Upper lobe of right lung (tissue), 1 donor: Measurements from ENCODE around the gene COX7B2. TPM values are rescaled to one million over a fixed set of nuclear protein-coding genes. Genes with fewer than 3 reads are reported as not detected.

Experiments
- ATAC-seq: fragments of 200-7000 bp; cut with Tn5 transposase; one replicate; pipeline ENCODE4 v1.9.1; 2020; ENCODE audit warnings: mild to moderate bottlenecking, moderate library complexity
- DNase-seq: peaks from one replicate; pipeline ENCODE4 v3.0.0-alpha.2; 2020
- H3K27ac ChIP-seq: fragments of 200-600 bp; one replicate; pipeline ENCODE4 v1.8.0; 2022
- H3K27me3 ChIP-seq: fragments of 200-600 bp; one replicate; pipeline ENCODE4 v1.8.0; 2022; ENCODE audit warnings: mild to moderate bottlenecking
- H3K36me3 ChIP-seq: fragments of 200-600 bp; one replicate; pipeline ENCODE4 v1.8.0; 2022
- H3K4me1 ChIP-seq: fragments of 200-600 bp; one replicate; pipeline ENCODE4 v1.8.0; 2022
- H3K4me3 ChIP-seq: fragments of 200-600 bp; one replicate; pipeline ENCODE4 v1.8.0; 2022; ENCODE audit warnings: mild to moderate bottlenecking
- H3K9me3 ChIP-seq: fragments of 200-600 bp; one replicate; pipeline ENCODE4 v1.8.0; 2022
- CTCF ChIP-seq: fragments of 200-600 bp; IDR thresholded peaks from one replicate; pipeline ENCODE4 v1.8.0; 2022; ENCODE audit warnings: antibody characterized with exemption
- intact Hi-C: fragments of 100-400 bp; cut with DNase I; formaldehyde crosslinking; loops from one replicate; pipeline ENCODE4 v1.11.0; 2022
- total RNA-seq: library from RNA; stranded (reverse); fragmentation: NEBNext Ultra II Directional; extraction: Animal tissue kit (Norgen Biotek cat#: 25700); gene quantifications from one replicate; pipeline ENCODE4 v1.2.1, GENCODE V29; 2021
- donor health status: DM: no; HTN: yes; CAD: no; lungs with severe emphysema.

The COX7B2 gene
- total RNA-seq, 1 donor from 2014 or later: not detected

- no peak for TF ChIP-seq CTCF
- ATAC-seq (no peak), DNase-seq (no peak)
- H3K36me3 ChIP-seq: no peaks in the 10 kb centered on the region
- no peaks in the 10 kb centered on the region for H3K4me1 ChIP-seq
- H3K4me3 ChIP-seq: no peak overlapping the region
- H3K27me3 ChIP-seq: peaks cover 24% of the 10 kb centered on the region
- no peak overlapping the region for H3K27ac ChIP-seq
- intact Hi-C loops: no loop called here
- H3K9me3 ChIP-seq: no peaks in the 10 kb centered on the region
Observed at GRCh38 chr4:46950826-46951225, 41.8 kb upstream of the COX7B2 start.

- Histone ChIP-seq H3K4me3 (no peak overlapping the region), H3K27me3 (peaks cover 19% of the 10 kb centered on the region), H3K4me1 (no peaks in the 10 kb centered on the region), H3K27ac (no peak overlapping the region), H3K36me3 (no peaks in the 10 kb centered on the region), H3K9me3 (no peaks in the 10 kb centered on the region)
- no peak for TF ChIP-seq CTCF
- ATAC-seq (no peak), DNase-seq (no peak)
- intact Hi-C loops: no loop called here
Observed at GRCh38 chr4:46949822-46950221, 40.8 kb upstream of the COX7B2 start.

GRCh38 chr4:46947541-46947940 lies 38.5 kb upstream of the COX7B2 start:
- Histone ChIP-seq H3K4me3 (no peak overlapping the region), H3K27ac (no peak overlapping the region), H3K9me3 (no peaks in the 10 kb centered on the region), H3K36me3 (no peaks in the 10 kb centered on the region), H3K4me1 (no peaks in the 10 kb centered on the region), H3K27me3 (peaks cover 8% of the 10 kb centered on the region)
- DNase-seq (no peak), ATAC-seq (no peak)
- intact Hi-C loops: no loop called here
- TF ChIP-seq CTCF: no peak

- Histone ChIP-seq H3K4me3 (no peak overlapping the region), H3K27me3 (peaks cover 6% of the 10 kb centered on the region), H3K27ac (no peak overlapping the region), H3K9me3 (no peaks in the 10 kb centered on the region), H3K36me3 (no peaks in the 10 kb centered on the region), H3K4me1 (no peaks in the 10 kb centered on the region)
- no peak for TF ChIP-seq CTCF
- ATAC-seq (no peak), DNase-seq (no peak)
- intact Hi-C loops: no loop called here
Observed at GRCh38 chr4:46946919-46947536, 38.0 kb upstream of the COX7B2 start.

GRCh38 chr4:46945062-46945461 lies 36.0 kb upstream of the COX7B2 start:
- Histone ChIP-seq H3K9me3 (no peaks in the 10 kb centered on the region), H3K4me3 (no peak overlapping the region), H3K27ac (no peak overlapping the region), H3K4me1 (no peaks in the 10 kb centered on the region), H3K27me3 (peaks cover 2% of the 10 kb centered on the region), H3K36me3 (no peaks in the 10 kb centered on the region)
- no peak for ATAC-seq
- intact Hi-C loops: no loop called here
- DNase-seq: no peak
- no peak for TF ChIP-seq CTCF

- Histone ChIP-seq H3K36me3 (no peaks in the 10 kb centered on the region), H3K27me3 (no peaks in the 10 kb centered on the region), H3K9me3 (no peaks in the 10 kb centered on the region), H3K4me3 (no peak overlapping the region), H3K4me1 (no peaks in the 10 kb centered on the region), H3K27ac (no peak overlapping the region)
- TF ChIP-seq CTCF: no peak
- DNase-seq (no peak), ATAC-seq (no peak)
- intact Hi-C loops: no loop called here
Observed at GRCh38 chr4:46944345-46944744, 35.3 kb upstream of the COX7B2 start.
